ENCODE results near the gene GDF3.
"Not testable (repeated sequence)": the region's sequence is repeated elsewhere in the genome, so short reads cannot be mapped to it uniquely, and the experiment has no call there.

GDF3 gene

DNA sequence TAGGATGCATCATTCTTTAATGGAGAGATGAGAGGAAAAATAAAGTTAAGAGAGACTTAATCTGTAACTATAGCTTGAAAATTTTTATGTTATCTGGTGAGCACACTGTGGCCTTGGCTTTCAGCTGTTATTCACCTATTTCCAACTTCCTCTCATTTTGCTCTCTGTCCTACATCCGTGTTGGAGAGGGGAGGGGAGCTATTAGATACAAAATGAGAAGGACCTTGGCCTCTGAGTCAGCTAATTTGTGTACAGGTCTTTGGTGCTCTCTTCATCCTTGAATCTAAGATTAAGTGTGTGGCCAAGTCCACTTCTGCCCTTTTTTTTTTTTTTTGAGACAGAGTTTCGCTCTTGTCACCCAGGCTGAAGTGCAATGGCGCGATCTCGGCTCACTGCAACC lies 29.0 kb downstream of the GDF3 start:
- DNase-seq, result no peak

DNA sequence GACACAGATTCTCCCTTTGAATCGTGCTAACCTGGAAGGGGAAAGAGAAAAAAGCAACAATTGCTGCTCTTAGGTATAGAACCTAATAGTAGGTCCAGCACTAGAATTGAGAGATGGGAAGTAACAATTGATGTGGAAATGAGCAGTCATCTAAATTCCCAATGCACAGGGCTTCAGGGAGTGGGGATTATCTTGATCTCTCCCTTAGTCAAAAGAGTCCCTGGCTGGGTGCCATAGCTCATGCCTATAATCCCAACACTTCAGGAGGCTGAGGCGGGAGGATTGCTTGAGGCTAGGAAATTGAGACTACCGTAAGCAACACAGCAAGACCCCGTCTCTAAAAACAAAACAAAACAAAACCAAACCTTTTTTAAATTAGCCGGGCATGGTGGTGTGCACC lies 33.8 kb downstream of the GDF3 start:
- no peak for DNase-seq

DNA sequence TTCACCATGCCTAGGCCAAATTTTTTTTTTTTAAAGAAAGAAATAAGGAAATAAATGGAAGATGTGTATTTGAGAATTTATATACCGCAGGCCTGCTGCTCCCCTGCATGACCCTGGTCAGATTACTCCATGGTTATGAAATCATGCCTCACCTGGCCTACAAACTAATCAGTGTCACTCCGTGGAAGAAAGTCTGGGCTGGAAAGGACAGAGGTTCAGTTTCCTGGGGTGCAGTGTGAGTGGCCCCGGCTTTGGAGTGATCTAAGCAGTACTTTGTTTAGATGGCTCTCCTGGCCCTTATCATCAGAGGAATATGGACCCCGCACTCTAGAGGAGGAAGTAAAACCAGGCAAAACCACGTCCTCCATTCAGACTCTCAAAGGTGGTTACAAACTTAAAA lies 39.5 kb downstream of the GDF3 start:
- no peak for DNase-seq

DNA sequence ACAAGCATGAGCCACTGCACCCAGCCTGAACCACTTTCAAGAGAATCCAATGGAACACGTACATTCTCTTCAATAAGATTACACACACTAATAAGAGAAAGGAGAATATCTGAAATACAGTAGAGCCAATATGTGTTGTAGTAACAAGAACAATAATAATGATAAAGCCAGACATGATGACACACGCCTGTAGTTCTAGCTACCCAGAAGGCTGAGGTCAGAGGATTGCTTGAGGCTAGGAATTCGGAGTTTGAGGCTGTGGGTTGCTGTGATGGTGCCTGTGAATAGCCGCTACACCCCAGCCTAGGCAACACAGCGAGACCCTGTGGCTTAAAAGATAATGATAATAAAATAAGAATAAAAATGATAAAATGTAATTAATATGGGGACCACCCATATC lies 45.5 kb downstream of the GDF3 start:
- DNase-seq, result no peak

DNA sequence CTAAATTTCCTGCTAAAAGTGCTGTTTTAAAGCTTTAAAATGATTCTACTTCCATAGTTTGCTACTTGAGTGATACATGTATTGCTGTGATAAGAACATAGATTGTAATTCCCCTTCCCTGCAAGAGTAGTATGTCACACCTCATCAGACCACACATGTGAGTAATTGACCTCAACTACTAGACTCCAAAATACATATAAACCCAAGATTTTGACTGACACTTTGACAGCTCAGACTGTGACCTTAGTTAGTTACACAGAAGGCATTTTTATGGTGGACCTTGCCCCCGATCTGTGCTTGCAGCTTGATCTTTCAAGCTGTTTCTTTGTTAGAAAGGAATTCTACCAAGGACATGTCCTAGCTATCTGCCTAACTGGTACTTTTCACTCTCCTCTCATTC lies 48.5 kb downstream of the GDF3 start:
- no peak for DNase-seq

DNA sequence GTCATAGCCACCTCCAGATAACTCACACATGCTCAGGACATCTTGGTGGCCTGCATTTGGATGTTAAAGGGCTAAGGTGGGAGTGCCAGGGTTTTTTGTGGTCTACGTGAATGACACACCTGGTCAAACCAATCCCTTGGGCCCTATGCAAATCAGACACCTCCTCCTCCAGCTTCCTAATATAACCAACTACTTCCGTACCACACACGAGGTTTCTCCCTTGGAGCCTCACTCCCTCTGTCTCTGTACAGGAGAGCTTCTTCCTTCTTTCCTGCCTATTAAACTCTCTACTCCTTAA lies 49.4 kb downstream of the GDF3 start:
- DNase-seq, result no peak

DNA sequence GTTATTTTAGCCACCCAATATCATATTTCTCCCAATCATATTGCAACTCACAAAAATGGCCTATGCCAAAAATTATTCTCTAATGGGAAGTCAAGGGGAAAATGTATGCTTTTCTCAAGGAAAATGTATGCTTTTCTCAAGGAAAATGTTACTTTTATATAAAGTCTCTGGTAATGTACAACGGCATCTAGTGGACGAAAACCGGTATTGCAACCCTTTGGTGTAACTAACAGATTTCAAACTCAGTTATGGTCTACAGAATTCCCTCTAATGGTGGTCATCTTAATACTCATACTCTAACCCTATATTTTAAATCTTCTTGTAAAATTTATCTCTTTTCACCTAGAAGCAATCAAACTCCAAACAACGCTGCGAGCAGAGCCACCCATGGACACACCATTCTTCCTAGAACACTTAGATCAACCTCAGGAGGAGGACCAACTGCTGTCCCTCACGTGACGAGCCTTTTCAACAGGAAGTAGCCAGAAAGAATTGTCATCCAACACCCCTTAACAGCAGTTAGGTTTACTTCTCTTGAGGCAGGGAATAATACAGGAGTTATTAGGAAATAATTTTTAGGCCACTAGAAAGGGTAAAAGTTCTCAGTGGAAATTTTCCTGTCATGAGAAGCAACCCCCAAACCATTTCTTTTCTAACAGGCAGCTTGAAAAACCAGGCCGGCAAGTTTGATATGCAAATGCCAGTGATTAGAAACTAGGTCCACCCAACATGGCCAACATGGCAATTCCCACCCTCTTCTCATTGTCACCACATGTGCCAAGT lies 50.0 kb downstream of the GDF3 start:
- DNase-seq, result no peak

DNA sequence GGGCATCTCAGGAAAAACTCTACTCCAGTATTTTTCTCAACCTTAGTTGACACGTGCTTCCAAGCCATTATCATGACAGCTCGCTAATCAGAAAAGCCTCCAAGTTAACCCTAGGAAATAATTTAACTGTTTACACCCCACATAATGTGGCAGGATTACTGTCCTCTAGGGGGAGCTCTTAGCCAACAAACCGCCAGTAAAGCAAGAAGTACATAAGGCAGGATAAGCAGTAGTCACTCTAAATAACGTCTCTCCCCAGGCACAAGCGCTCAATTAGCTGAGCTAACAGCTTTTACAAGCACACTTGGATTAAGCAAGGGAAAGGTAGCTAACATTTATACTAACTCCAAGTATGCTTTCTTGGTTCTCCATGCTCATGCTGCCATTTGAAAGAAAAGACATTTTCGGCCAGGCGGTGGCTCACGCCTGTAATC lies 52.7 kb downstream of the GDF3 start:
- no peak for DNase-seq

DNA sequence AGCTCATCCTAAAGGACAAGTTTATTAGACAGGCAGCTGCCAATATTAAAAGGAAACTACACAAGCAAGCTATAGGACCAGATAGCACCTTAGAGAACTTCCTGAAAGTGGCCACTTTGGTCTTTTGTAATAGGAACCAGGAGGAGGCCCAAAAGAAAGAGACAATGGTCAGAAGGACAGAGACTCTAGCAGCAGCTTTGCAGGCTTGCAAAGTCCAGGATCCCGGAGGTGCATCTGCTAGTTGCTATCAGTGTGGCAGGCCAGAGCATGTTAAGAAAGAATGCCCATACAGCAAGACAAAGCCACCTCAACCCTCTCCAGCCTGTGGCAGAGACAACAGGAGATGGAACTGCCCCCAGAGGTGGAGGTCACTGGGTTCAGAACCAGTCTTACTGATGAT lies 53.3 kb downstream of the GDF3 start:
- no peak for DNase-seq

DNA sequence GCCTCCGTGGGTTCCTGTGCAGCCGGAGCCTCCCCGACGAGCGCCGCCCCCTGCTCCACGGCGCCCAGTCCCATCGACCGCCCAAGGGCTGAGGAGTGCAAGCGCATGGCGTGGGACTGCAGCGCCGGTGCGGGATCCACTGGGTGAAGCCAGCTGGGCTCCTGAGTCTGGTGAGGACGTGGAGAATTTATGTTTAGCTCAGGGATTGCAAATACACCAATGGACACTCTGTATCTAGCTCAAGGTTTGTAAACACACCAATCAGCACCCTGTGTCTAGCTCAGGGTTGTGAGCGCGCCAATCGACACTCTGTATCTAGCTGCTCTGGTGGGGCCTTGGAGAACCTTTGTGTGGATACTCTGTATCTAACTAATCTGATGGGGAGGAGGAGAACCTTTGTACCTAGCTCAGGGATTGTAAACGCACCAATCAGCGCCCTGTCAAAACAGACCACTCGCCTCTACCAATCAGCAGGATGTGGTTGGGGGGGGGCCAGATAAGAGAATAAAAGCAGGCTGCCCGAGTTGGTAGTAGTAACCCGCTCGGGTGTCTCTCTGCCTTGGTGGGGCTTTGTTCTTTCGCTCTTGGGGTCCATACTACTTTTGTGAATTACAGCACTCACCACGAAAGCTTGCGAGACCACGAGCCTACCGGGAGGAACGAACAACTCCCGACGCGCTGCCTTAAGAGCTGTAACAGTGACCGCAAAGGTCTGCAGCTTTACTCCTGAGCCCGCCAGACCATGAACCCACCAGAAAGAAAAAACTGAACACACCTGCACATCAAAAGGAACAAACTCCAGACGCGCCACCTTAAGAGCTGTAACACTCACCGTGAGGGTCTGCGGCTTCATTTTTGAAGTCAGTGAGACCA lies 55.2 kb downstream of the GDF3 start:
- not testable (repeated sequence) for DNase-seq
